Glutamatergic neuron (in vitro differentiated cells): ENCODE data around the gene ABCA8. TPM values are rescaled to one million over a fixed set of nuclear protein-coding genes. Genes with fewer than 3 reads are reported as not detected.

Experiments
- DNase-seq: peaks from one replicate; pipeline ENCODE4 v3.0.0; 2022
- H3K27ac Mint-ChIP-seq: one replicate; pipeline ENCODE4 v1.8.0; 2020; ENCODE audit warnings: mild to moderate bottlenecking, mixed read lengths, inconsistent platforms; ENCODE audit not compliant: unreplicated experiment
- H3K27me3 Mint-ChIP-seq: one replicate; pipeline ENCODE4 v1.8.0; 2020; ENCODE audit warnings: mild to moderate bottlenecking, moderate library complexity, mixed read lengths, inconsistent platforms; ENCODE audit not compliant: unreplicated experiment
- H3K36me3 Mint-ChIP-seq: one replicate; pipeline ENCODE4 v1.8.0; 2020; ENCODE audit warnings: mild to moderate bottlenecking, mixed read lengths, inconsistent platforms; ENCODE audit not compliant: unreplicated experiment
- H3K4me1 Mint-ChIP-seq: one replicate; pipeline ENCODE4 v1.8.0; 2020; ENCODE audit warnings: mild to moderate bottlenecking, low read depth, mixed read lengths, inconsistent platforms; ENCODE audit not compliant: unreplicated experiment
- H3K4me3 Mint-ChIP-seq: one replicate; pipeline ENCODE4 v1.8.0; 2020; ENCODE audit warnings: mild to moderate bottlenecking, mixed read lengths, inconsistent platforms; ENCODE audit not compliant: unreplicated experiment
- H3K9me3 Mint-ChIP-seq: one replicate; pipeline ENCODE4 v1.8.0; 2020; ENCODE audit warnings: mild to moderate bottlenecking, moderate library complexity, mixed read lengths, inconsistent platforms; ENCODE audit not compliant: unreplicated experiment
- CTCF ChIP-seq: fragments of 200-600 bp; sonication (generic); IDR thresholded peaks from one replicate; pipeline ENCODE4 v1.5.0; 2021; ENCODE audit not compliant: partially characterized antibody, unreplicated experiment
- total RNA-seq: library from RNA; stranded (reverse); fragmentation: NEBNext Ultra II Directional; extraction: Animal tissue kit (Norgen Biotek cat#: 25700); gene quantifications from one replicate; pipeline ENCODE4 v1.2.1, GENCODE V29; 2021; ENCODE audit not compliant: unreplicated experiment

Gene ABCA8
- total RNA-seq, 1 donor from 2014 or later: not detected

- H3K36me3 Mint-ChIP-seq: no peaks in the 10 kb centered on the region
- no peaks in the 10 kb centered on the region for H3K27me3 Mint-ChIP-seq
- DNase-seq: no peak
- no peaks in the 10 kb centered on the region for H3K9me3 Mint-ChIP-seq
- H3K4me3 Mint-ChIP-seq: no peak overlapping the region
- TF ChIP-seq CTCF: no peak
- no peaks in the 10 kb centered on the region for H3K4me1 Mint-ChIP-seq
- no peak overlapping the region for H3K27ac Mint-ChIP-seq
Observed at GRCh38 chr17:68884888-68885287, 70.3 kb downstream of the ABCA8 start.

- peaks cover 5% of the 10 kb centered on the region for H3K9me3 Mint-ChIP-seq
- no peaks in the 10 kb centered on the region for H3K27me3 Mint-ChIP-seq
- no peak overlapping the region for H3K27ac Mint-ChIP-seq
- DNase-seq: no peak
- H3K4me1 Mint-ChIP-seq: no peaks in the 10 kb centered on the region
- TF ChIP-seq CTCF: no peak
- no peak overlapping the region for H3K4me3 Mint-ChIP-seq
- peaks cover 4% of the 10 kb centered on the region for H3K36me3 Mint-ChIP-seq
Observed at GRCh38 chr17:68878226-68878885, 76.8 kb downstream of the ABCA8 start.

GRCh38 chr17:68871447-68871846 lies 83.7 kb downstream of the ABCA8 start:
- no peak for TF ChIP-seq CTCF
- Mint-ChIP-seq H3K9me3 (no peaks in the 10 kb centered on the region), H3K27me3 (no peaks in the 10 kb centered on the region), H3K4me3 (no peak overlapping the region), H3K4me1 (peaks cover 7% of the 10 kb centered on the region), H3K36me3 (peaks cover 4% of the 10 kb centered on the region), H3K27ac (no peak overlapping the region)
- no peak for DNase-seq

- no peak for TF ChIP-seq CTCF
- no peaks in the 10 kb centered on the region for H3K27me3 Mint-ChIP-seq
- no peak overlapping the region for H3K4me3 Mint-ChIP-seq
- peaks cover 7% of the 10 kb centered on the region for H3K4me1 Mint-ChIP-seq
- DNase-seq: no peak
- H3K36me3 Mint-ChIP-seq: peaks cover 4% of the 10 kb centered on the region
- H3K27ac Mint-ChIP-seq: no peak overlapping the region
- H3K9me3 Mint-ChIP-seq: no peaks in the 10 kb centered on the region
Observed at GRCh38 chr17:68870976-68871375, 84.2 kb downstream of the ABCA8 start.

- Mint-ChIP-seq H3K27me3 (no peaks in the 10 kb centered on the region), H3K4me3 (no peak overlapping the region), H3K36me3 (peaks cover 4% of the 10 kb centered on the region), H3K9me3 (no peaks in the 10 kb centered on the region), H3K4me1 (peaks cover 7% of the 10 kb centered on the region), H3K27ac (no peak overlapping the region)
- no peak for TF ChIP-seq CTCF
- no peak for DNase-seq
Observed at GRCh38 chr17:68870161-68870826, 84.9 kb downstream of the ABCA8 start.
